ENCODE results near the gene HOATZ.

DNA sequence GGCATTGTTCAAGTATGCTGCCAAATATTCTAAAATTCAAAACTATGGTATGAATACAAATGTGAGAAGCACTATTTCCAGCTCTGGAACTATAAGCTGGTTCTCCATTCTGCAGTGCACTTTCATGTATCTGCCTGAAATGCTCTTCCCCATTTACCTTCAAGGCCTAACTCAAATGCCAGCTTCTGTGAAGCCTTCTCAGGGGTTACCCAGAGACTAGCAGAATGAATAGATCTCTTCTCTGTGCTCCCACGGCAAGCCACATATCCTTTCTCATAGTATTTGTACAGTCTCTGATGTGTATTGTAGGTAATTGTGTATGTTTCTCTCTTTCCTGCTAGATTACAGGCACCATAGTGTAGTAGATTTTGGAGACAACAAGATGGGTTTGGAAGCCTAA, 4.1 kb downstream of the HOATZ start:
- TF ChIP-seq POLR2A (IDR thresholded peaks at IDR 0.05; ENCODE audit: low read depth, low read length) (no peak), TAF1 (IDR thresholded peaks at IDR 0.05; ENCODE audit: low read depth, low read length) (no peak)

All from GM12891 (cell line).